ENCODE results near the gene AP3S2.
"Not testable (repeated sequence)": the region's sequence is repeated elsewhere in the genome, so short reads cannot be mapped to it uniquely, and the experiment has no call there.

The AP3S2 gene

GRCh38 chr15:89863918-89864317 lies 29.9 kb downstream of the AP3S2 start:
- DNase-seq = no peak

GRCh38 chr15:89860891-89861290 lies 32.9 kb downstream of the AP3S2 start:
- DNase-seq = no peak

GRCh38 chr15:89860431-89860830 lies 33.4 kb downstream of the AP3S2 start:
- no peak for DNase-seq

- DNase-seq = no peak
These were observed 34.9 kb downstream of the AP3S2 start for GRCh38 chr15:89858661-89859458.

- DNase-seq = no peak
These were observed 36.1 kb downstream of the AP3S2 start for GRCh38 chr15:89857673-89858072.

GRCh38 chr15:89855948-89856347 lies 37.8 kb downstream of the AP3S2 start:
- DNase-seq = no peak

GRCh38 chr15:89854863-89855262 lies 38.9 kb downstream of the AP3S2 start:
- DNase-seq = not testable (repeated sequence)

GRCh38 chr15:89852342-89852995 lies 41.3 kb downstream of the AP3S2 start:
- DNase-seq = no peak

GRCh38 chr15:89851673-89852341 lies 42.0 kb downstream of the AP3S2 start:
- no peak for DNase-seq

- no peak for DNase-seq
These were observed 44.9 kb downstream of the AP3S2 start for GRCh38 chr15:89848970-89849292.

GRCh38 chr15:89847101-89847500 lies 46.7 kb downstream of the AP3S2 start:
- no peak for DNase-seq

- DNase-seq = no peak
These were observed 48.4 kb downstream of the AP3S2 start for GRCh38 chr15:89845305-89845893.

- no peak for DNase-seq
These were observed 51.8 kb downstream of the AP3S2 start for GRCh38 chr15:89841962-89842361.

GRCh38 chr15:89841306-89841705 lies 52.5 kb downstream of the AP3S2 start:
- no peak for DNase-seq

- DNase-seq = no peak
These were observed 54.5 kb downstream of the AP3S2 start for GRCh38 chr15:89839167-89839810.

- DNase-seq = no peak
These were observed 56.0 kb downstream of the AP3S2 start for GRCh38 chr15:89837830-89838178.

- no peak for DNase-seq
These were observed 56.5 kb downstream of the AP3S2 start for GRCh38 chr15:89837134-89837829.

GRCh38 chr15:89836267-89837133 lies 57.3 kb downstream of the AP3S2 start:
- DNase-seq = no peak

GRCh38 chr15:89835176-89835564 lies 58.6 kb downstream of the AP3S2 start:
- DNase-seq = no peak

GRCh38 chr15:89834465-89835175 lies 59.2 kb downstream of the AP3S2 start:
- DNase-seq = not testable (repeated sequence)

GRCh38 chr15:89833966-89834365 lies 59.8 kb downstream of the AP3S2 start:
- no peak for DNase-seq
